IMR-90 (cell line): ENCODE data around the gene FRMD5. TPM values are rescaled to one million over a fixed set of nuclear protein-coding genes. Genes with fewer than 3 reads are reported as not detected.

Experiments used
- ATAC-seq: fragments of 200-7000 bp; cut with Tn5 transposase; 2 replicates; pipeline ENCODE4 v1.9.1; 2020; ENCODE audit warnings: low read depth, mild to moderate bottlenecking, moderate library complexity
- BruUV-seq: library from RNA; stranded (reverse); fragments of 400-500 nt; replicated peaks from 2 replicates; lab custom pipeline; 2021; lab: Mats Ljungman, UMichigan
- CTCF ChIA-PET: fragments of 300-600 bp; formaldehyde crosslinking; extraction: SDS; loops from one replicate; lab custom pipeline; 2021; ENCODE audit warnings: antibody characterized with exemption; lab: Yijun Ruan, JAX
- POLR2A ChIA-PET: fragments of 300-600 bp; sonication (Branson Sonifier 250); formaldehyde crosslinking; loops from one replicate; lab custom pipeline; 2022; ENCODE audit warnings: antibody characterized with exemption; ENCODE audit not compliant: unreplicated experiment; lab: Charles Lee
- DNase-seq: peaks from one replicate; pipeline ENCODE4 v3.0.0; 2013
- H2AFZ ChIP-seq: replicated peaks from 2 replicates; pipeline ENCODE3; 2013; ENCODE audit warnings: low read length, mild to moderate bottlenecking; ENCODE audit not compliant: poor library complexity
- H2AK5ac ChIP-seq: 2 replicates; pipeline ENCODE4 v1.6.1; 2013; ENCODE audit warnings: low read depth, low read length, inconsistent platforms
- H2AK9ac ChIP-seq: replicated peaks from 2 replicates; pipeline ENCODE3; 2013; ENCODE audit warnings: mild to moderate bottlenecking, low read depth, low read length, moderate library complexity; ENCODE audit not compliant: poor library complexity
- H2BK120ac ChIP-seq: 2 replicates; pipeline ENCODE4 v1.6.1; 2013; ENCODE audit warnings: low read depth, low read length, inconsistent platforms
- H2BK15ac ChIP-seq: 3 replicates; pipeline ENCODE4 v1.6.1; 2013; ENCODE audit warnings: low read depth, low read length, inconsistent platforms
- H2BK20ac ChIP-seq: 2 replicates; pipeline ENCODE4 v1.6.1; 2013; ENCODE audit warnings: low read depth, mild to moderate bottlenecking, inconsistent platforms, low read length, moderate library complexity
- H2BK5ac ChIP-seq: 2 replicates; pipeline ENCODE4 v1.6.1; 2013; ENCODE audit warnings: mild to moderate bottlenecking, low read depth, low read length, inconsistent platforms; ENCODE audit not compliant: poor library complexity, severe bottlenecking
- H3K14ac ChIP-seq: replicated peaks from 2 replicates; pipeline ENCODE4 v1.6.1; 2013; ENCODE audit warnings: low read depth, low read length, inconsistent platforms
- H3K18ac ChIP-seq: 2 replicates; pipeline ENCODE4 v1.6.1; 2013; ENCODE audit warnings: low read depth, low read length, control low read depth
- H3K23ac ChIP-seq: 2 replicates; pipeline ENCODE4 v1.6.1; 2013; ENCODE audit warnings: low read depth, low read length, inconsistent platforms
- H3K27ac ChIP-seq: 2 replicates; pipeline ENCODE4 v1.5.1; 2013; ENCODE audit warnings: mild to moderate bottlenecking, control low read depth, low read length; ENCODE audit not compliant: insufficient read depth
- H3K27me3 ChIP-seq: 2 replicates; pipeline ENCODE4 v1.6.1; 2013; ENCODE audit warnings: low read length; ENCODE audit not compliant: control insufficient read depth, insufficient read depth
- H3K36me3 ChIP-seq: 2 replicates; pipeline ENCODE4 v1.6.1; 2013; ENCODE audit warnings: low read length, mixed read lengths; ENCODE audit not compliant: control insufficient read depth, insufficient read depth
- H3K4ac ChIP-seq: 2 replicates; pipeline ENCODE4 v1.6.1; 2013; ENCODE audit warnings: low read depth, low read length, inconsistent platforms
- H3K4me1 ChIP-seq: 2 replicates; pipeline ENCODE4 v1.6.1; 2013; ENCODE audit warnings: low read length, mixed read lengths; ENCODE audit not compliant: control insufficient read depth, insufficient read depth
- H3K4me2 ChIP-seq: 2 replicates; pipeline ENCODE4 v1.6.1; 2013; ENCODE audit warnings: low read depth, mild to moderate bottlenecking, control low read depth, low read length, moderate library complexity
- H3K4me3 ChIP-seq: 2 replicates; pipeline ENCODE4 v1.5.1; 2013; ENCODE audit warnings: low read depth, mild to moderate bottlenecking, control low read depth, low read length, moderate library complexity; ENCODE audit not compliant: insufficient read depth
- H3K56ac ChIP-seq: 2 replicates; pipeline ENCODE4 v1.6.1; 2013; ENCODE audit warnings: low read length, inconsistent platforms; ENCODE audit not compliant: insufficient read depth; ENCODE audit errors: extremely low read depth
- H3K79me1 ChIP-seq, 2 experiments: 2 replicates each; pipeline ENCODE4 v1.6.1; 2013; ENCODE audit warnings: low read length in 2 of 2, inconsistent platforms in 1 of 2, low read depth in 1 of 2
- H3K9ac ChIP-seq: 2 replicates; pipeline ENCODE4 v1.6.1; 2013; ENCODE audit warnings: low read depth, low read length, control low read depth
- H3K9me1 ChIP-seq: 2 replicates; pipeline ENCODE4 v1.6.1; 2013; ENCODE audit warnings: low read length, inconsistent platforms; ENCODE audit not compliant: insufficient read depth
- H3K9me3 ChIP-seq: 2 replicates; pipeline ENCODE4 v1.6.1; 2013; ENCODE audit warnings: low read length; ENCODE audit not compliant: control insufficient read depth, insufficient read depth
- H4K20me1 ChIP-seq: 2 replicates; pipeline ENCODE4 v1.6.1; 2013; ENCODE audit warnings: low read length, inconsistent platforms; ENCODE audit not compliant: insufficient read depth
- H4K5ac ChIP-seq: 2 replicates; pipeline ENCODE4 v1.6.1; 2013; ENCODE audit warnings: mild to moderate bottlenecking, low read depth, low read length, control low read depth
- H4K8ac ChIP-seq, 2 experiments: 2 replicates each; pipeline ENCODE4 v1.6.1; 2013; ENCODE audit warnings: low read depth in 2 of 2, low read length in 2 of 2, control low read depth in 1 of 2, inconsistent platforms in 1 of 2
- H4K91ac ChIP-seq: 2 replicates; pipeline ENCODE4 v1.6.1; 2013; ENCODE audit warnings: low read depth, low read length, inconsistent platforms; ENCODE audit not compliant: insufficient read depth
- CEBPB ChIP-seq: IDR thresholded peaks from 2 replicates; pipeline ENCODE4 v1.6.1; 2012; ENCODE audit warnings: low read depth, low read length, improper control_type of control experiment
- CHD1 ChIP-seq: IDR thresholded peaks from 2 replicates; pipeline ENCODE4 v1.6.1; 2012; ENCODE audit warnings: low read depth, low read length, improper control_type of control experiment
- CTCF ChIP-seq: conservative IDR thresholded peaks from 2 replicates; pipeline ENCODE4 v1.5.1; 2012; ENCODE audit warnings: mild to moderate bottlenecking, low read depth, low read length, improper control_type of control experiment
- ELK1 ChIP-seq: fragments of 150-350 bp; IDR thresholded peaks from 2 replicates; pipeline ENCODE4 v1.6.1; 2016; ENCODE audit warnings: low read depth, mild to moderate bottlenecking, low read length, moderate library complexity, borderline replicate concordance
- FOS ChIP-seq: fragments of 150-350 bp; IDR thresholded peaks from 2 replicates; pipeline ENCODE4 v1.6.1; 2016; ENCODE audit warnings: low read depth, low read length
- MXI1 ChIP-seq: IDR thresholded peaks from 2 replicates; pipeline ENCODE4 v1.6.1; 2012; ENCODE audit warnings: low read depth, mild to moderate bottlenecking, low read length, moderate library complexity, borderline replicate concordance
- POLR2A ChIP-seq: IDR thresholded peaks from 2 replicates; pipeline ENCODE4 v1.6.1; 2012; ENCODE audit warnings: mild to moderate bottlenecking, low read depth, low read length
- RAD21 ChIP-seq: IDR thresholded peaks from 2 replicates; pipeline ENCODE4 v1.6.1; 2012; ENCODE audit warnings: low read length, improper control_type of control experiment
- RCOR1 ChIP-seq: IDR thresholded peaks from 2 replicates; pipeline ENCODE4 v1.6.1; 2012; ENCODE audit warnings: mild to moderate bottlenecking, low read length, improper control_type of control experiment; ENCODE audit not compliant: insufficient replicate concordance
- RFX5 ChIP-seq: IDR thresholded peaks from 2 replicates; pipeline ENCODE4 v1.8.0; 2012; ENCODE audit warnings: low read depth, mild to moderate bottlenecking, low read length, moderate library complexity
- SMC3 ChIP-seq: fragments of 150-350 bp; IDR thresholded peaks from 2 replicates; pipeline ENCODE4 v1.6.1; 2016; ENCODE audit warnings: low read depth, mild to moderate bottlenecking, antibody characterized with exemption, low read length, moderate library complexity
- WGBS, 2 experiments: methylation state at CpG; one replicate each; pipeline versions ENCODE4 v1.1.5 to v1.1.7; 2013; ENCODE audit warnings: missing lambda C conversion rate in 2 of 2; ENCODE audit not compliant: insufficient read length in 1 of 2; ENCODE audit errors: extremely low coverage in 2 of 2; 5-methylcytosine and 5-hydroxymethylcytosine counted together
- dilution Hi-C: fragments of 300-500 bp; cut with HindIII; formaldehyde crosslinking; loops from one replicate; pipeline ENCODE4 v1.14.3; 2018; ENCODE audit warnings: low sequenced_read_pairs; ENCODE audit not compliant: unreplicated experiment
- in situ Hi-C: fragments of 300-500 bp; cut with MboI; formaldehyde crosslinking; loops from 3 replicates; pipeline ENCODE4 v1.14.3; 2019; ENCODE audit warnings: low sequenced_read_pairs, inconsistent platforms, mixed read lengths
- intact Hi-C: fragments of 100-400 bp; cut with micrococcal nuclease; formaldehyde crosslinking; loops from 2 replicates; pipeline ENCODE4 v1.10.0; 2022
- polyA plus RNA-seq, 3 experiments: library from polyadenylated mRNA; depleted of rRNA; stranded (reverse); fragments of >200 nt; gene quantifications; 2 replicates each; pipeline ENCODE4 v1.2.3, GENCODE V29; 2012; ENCODE audit warnings: low replicate concordance in 1 of 3
- total RNA-seq: library from RNA; depleted of rRNA; stranded (reverse); fragments of >200 nt; gene quantifications from 2 replicates; pipeline ENCODE4 v1.2.3, GENCODE V29; 2012

The FRMD5 gene
- total and polyA plus RNA-seq, 2 of the 4 experiments (the other 2 are of a cell fraction) = 4.1 to 5.4 TPM

DNA sequence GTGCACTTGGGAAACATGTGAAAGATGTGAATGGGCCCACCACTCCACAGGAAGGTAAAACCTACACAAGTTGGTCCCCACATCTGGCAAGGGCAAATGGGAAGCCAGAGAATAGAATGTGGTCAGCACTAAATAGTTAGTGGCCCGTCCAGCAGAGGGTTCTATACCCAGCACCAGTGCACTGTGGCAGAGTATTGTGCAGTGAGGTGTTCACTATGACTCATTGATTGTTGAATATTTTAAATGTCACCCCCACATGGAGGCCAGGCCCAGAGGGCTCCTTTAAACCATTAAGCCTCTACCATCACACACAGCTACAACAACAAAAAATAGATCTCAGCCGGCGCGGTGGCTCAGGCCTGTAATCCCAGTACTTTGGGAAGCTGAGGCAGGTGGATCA lies 11.7 kb downstream of the FRMD5 start:
- ATAC-seq (no peak), DNase-seq (no peak)
- H2AFZ ChIP-seq = no peak overlapping the region
- H3K9me3 ChIP-seq = no peaks in the 10 kb centered on the region
- H4K5ac ChIP-seq = no peak overlapping the region
- WGBS, 2 experiments = no CpG with 5 or more reads among the region's 4 CpGs
- H4K8ac ChIP-seq = no peak overlapping the region
- no peak overlapping the region for H3K4me2 ChIP-seq
- H3K9me1 ChIP-seq = no peaks in the 10 kb centered on the region
- no peak overlapping the region for H3K4me3 ChIP-seq
- dilution Hi-C loops (no loop called here), intact Hi-C loops (no loop called here), in situ Hi-C loops (no loop called here)
- H3K4ac ChIP-seq = no peak overlapping the region
- no peak overlapping the region for H3K23ac ChIP-seq
- no peak overlapping the region for H3K14ac ChIP-seq
- H3K27ac ChIP-seq = no peak overlapping the region
- H3K56ac ChIP-seq = no peak overlapping the region
- H3K18ac ChIP-seq = no peak overlapping the region
- H2BK20ac ChIP-seq = no peak overlapping the region
- H2BK120ac ChIP-seq = no peak overlapping the region
- H3K27me3 ChIP-seq = no peaks in the 10 kb centered on the region
- H4K20me1 ChIP-seq = no peaks in the 10 kb centered on the region
- no peak overlapping the region for H4K91ac ChIP-seq
- H3K4me1 ChIP-seq = no peaks in the 10 kb centered on the region
- H2AK5ac ChIP-seq = no peak overlapping the region
- H2BK15ac ChIP-seq = no peak overlapping the region
- no TSS peak for BruUV-seq
- H3K79me1 ChIP-seq = peaks cover 3 to 18% of the 10 kb centered on the region in 2 experiments; a peak in 3 of 4 replicates
- H2BK5ac ChIP-seq = no peak overlapping the region
- TF ChIP-seq SMC3 = no peak
- no peak for TF ChIP-seq MXI1
- TF ChIP-seq CTCF = no peak
- no peak for TF ChIP-seq FOS
- no peak for TF ChIP-seq RCOR1
- no peak for TF ChIP-seq RFX5
- no peak for TF ChIP-seq RAD21
- no peak for TF ChIP-seq CHD1
- TF ChIP-seq ELK1 = no peak
- TF ChIP-seq POLR2A = no peak
- no peak for TF ChIP-seq CEBPB
- no peak overlapping the region for H2AK9ac ChIP-seq
- POLR2A ChIA-PET = no interaction called here
- no peaks in the 10 kb centered on the region for H3K36me3 ChIP-seq
- CTCF ChIA-PET = no interaction called here
- no peak overlapping the region for H3K9ac ChIP-seq
